VCaP (cell line): ENCODE data around the gene FPR2.
"Not testable (repeated sequence)": the region's sequence is repeated elsewhere in the genome, so short reads cannot be mapped to it uniquely, and the experiment has no call there.

Source experiments
- H3K27ac ChIP-seq: fragments of 450-650 bp; 2 replicates; pipeline ENCODE4 v1.5.1; 2017
- TF ChIP-seq, protein P1 (sequence below): fragments of 450-650 bp; conservative IDR thresholded peaks from 2 replicates; pipeline ENCODE4 v1.5.1; 2017; ENCODE audit warnings: mild to moderate bottlenecking, moderate library complexity

The FPR2 gene

DNA sequence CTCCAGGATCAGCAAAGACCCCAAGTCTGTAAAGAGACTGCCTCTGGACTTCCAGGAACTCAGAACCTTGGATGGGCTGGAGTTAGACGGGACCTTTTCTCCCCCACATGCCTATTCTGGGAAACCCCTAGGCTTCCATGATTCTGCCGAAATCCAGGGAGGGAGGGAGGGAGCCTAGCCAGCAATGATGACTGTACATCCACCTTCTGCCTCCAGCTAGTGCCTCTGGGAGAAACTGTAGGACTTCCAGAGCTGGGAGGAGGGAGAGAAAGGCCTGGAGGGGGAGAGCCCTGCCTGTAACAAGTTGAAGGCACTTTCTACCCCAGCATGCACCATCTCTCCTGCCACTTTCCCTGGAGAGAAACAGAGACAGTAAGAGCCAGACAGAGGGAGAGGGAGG is 31.2 kb upstream of the FPR2 start:
- TF ChIP-seq, protein P1, sequence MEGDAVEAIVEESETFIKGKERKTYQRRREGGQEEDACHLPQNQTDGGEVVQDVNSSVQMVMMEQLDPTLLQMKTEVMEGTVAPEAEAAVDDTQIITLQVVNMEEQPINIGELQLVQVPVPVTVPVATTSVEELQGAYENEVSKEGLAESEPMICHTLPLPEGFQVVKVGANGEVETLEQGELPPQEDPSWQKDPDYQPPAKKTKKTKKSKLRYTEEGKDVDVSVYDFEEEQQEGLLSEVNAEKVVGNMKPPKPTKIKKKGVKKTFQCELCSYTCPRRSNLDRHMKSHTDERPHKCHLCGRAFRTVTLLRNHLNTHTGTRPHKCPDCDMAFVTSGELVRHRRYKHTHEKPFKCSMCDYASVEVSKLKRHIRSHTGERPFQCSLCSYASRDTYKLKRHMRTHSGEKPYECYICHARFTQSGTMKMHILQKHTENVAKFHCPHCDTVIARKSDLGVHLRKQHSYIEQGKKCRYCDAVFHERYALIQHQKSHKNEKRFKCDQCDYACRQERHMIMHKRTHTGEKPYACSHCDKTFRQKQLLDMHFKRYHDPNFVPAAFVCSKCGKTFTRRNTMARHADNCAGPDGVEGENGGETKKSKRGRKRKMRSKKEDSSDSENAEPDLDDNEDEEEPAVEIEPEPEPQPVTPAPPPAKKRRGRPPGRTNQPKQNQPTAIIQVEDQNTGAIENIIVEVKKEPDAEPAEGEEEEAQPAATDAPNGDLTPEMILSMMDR = no peak
- H3K27ac ChIP-seq = no peak overlapping the region

- no peak overlapping the region for H3K27ac ChIP-seq
- TF ChIP-seq, protein P1 = no peak
Measured at GRCh38 chr19:51733742-51734522, 27.0 kb upstream of the FPR2 start.

- H3K27ac ChIP-seq = no peak overlapping the region
- TF ChIP-seq, protein P1 = no peak
Measured at GRCh38 chr19:51735759-51736449, 25.1 kb upstream of the FPR2 start.

DNA sequence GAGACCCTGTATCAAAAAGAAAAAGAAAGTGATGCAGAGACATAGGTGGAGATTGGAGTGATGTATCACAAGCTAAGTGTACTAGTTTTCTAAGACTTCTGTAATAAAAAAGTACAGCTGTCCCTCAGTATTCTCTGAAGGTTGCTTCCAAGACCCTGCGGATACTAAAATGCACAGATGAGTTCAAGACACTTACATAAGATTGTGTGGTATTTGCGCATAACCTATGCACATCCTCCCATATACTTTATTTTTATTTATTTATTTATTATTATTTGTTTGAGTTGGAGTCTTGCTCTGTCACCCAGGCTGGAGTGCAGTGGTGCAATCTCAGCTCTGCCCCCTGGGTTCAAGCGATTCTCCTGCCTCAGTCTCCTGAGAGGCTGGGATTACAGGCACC is 23.6 kb upstream of the FPR2 start:
- H3K27ac ChIP-seq = no peak overlapping the region
- TF ChIP-seq, protein P1 = no peak

GRCh38 chr19:51737924-51738323 is 23.1 kb upstream of the FPR2 start:
- no peak overlapping the region for H3K27ac ChIP-seq
- TF ChIP-seq, protein P1 = no peak

GRCh38 chr19:51738523-51738922 is 22.5 kb upstream of the FPR2 start:
- H3K27ac ChIP-seq = not testable (repeated sequence)

GRCh38 chr19:51739466-51740213 is 21.3 kb upstream of the FPR2 start:
- no peak overlapping the region for H3K27ac ChIP-seq
- TF ChIP-seq, protein P1 = no peak
